ENCODE results near the gene CENATAC.
A peak's percentile ranks its signal among the peaks of the same experiment; 100 is the strongest.
"Not testable (repeated sequence)": the region's sequence is repeated elsewhere in the genome, so short reads cannot be mapped to it uniquely, and the experiment has no call there.

The CENATAC gene

DNA sequence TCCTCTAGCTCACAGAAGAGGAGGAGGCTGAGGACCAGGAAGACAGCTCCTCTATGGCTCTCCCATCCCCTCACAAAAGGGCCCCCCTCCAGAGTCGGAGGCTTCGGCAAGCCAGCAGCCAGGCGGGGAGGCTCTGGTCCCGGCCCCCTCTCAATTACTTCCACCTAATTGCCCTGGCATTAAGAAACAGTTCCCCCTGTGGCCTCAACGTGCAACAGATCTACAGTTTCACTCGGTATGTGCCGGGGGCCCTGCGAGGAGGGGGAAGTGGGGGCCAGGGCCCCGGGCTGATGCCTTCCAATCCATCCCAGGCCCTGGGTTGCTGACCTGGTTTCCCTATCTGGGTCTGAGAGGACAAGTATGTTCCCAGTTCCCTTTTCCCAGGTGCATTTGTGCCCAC is 18.5 kb upstream of the CENATAC start:
- TF ChIP-seq, protein P1, sequence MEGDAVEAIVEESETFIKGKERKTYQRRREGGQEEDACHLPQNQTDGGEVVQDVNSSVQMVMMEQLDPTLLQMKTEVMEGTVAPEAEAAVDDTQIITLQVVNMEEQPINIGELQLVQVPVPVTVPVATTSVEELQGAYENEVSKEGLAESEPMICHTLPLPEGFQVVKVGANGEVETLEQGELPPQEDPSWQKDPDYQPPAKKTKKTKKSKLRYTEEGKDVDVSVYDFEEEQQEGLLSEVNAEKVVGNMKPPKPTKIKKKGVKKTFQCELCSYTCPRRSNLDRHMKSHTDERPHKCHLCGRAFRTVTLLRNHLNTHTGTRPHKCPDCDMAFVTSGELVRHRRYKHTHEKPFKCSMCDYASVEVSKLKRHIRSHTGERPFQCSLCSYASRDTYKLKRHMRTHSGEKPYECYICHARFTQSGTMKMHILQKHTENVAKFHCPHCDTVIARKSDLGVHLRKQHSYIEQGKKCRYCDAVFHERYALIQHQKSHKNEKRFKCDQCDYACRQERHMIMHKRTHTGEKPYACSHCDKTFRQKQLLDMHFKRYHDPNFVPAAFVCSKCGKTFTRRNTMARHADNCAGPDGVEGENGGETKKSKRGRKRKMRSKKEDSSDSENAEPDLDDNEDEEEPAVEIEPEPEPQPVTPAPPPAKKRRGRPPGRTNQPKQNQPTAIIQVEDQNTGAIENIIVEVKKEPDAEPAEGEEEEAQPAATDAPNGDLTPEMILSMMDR (IDR thresholded peaks at IDR 0.05; ENCODE audit: low read length, missing control alignments), result no peak
- no peak overlapping the region for H3K4me3 ChIP-seq (replicated peaks; ENCODE audit: low read depth, low read length)
- DNase-seq (ENCODE audit: low read depth), result no peak

DNA sequence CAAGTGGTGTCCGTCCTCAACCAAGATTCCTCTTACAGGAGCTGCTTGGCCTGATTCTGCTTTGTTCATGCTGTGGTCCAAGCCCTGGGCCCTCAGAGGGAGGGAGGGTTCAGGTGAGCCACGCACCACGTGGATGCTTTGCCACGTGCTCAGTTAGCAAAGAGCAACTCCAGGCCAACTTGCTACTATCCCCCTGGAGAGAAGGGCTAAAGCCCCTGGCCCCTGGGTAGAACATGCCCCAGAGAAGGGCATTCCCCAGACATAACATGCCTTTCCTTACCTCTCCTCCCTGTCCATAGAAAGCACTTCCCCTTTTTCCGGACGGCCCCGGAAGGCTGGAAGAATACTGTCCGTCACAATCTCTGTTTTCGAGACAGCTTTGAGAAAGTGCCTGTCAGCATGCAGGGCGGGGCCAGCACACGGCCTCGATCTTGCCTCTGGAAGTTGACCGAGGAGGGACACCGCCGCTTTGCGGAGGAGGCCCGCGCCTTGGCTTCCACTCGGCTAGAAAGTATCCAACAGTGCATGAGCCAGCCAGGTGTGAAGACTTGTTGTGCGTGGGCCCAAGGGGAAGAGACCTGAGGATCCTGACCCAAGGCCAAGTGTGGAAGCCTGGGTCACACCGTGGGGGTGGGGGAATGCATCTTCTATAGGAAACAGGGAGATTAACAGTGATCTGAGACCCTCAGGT is 17.6 kb upstream of the CENATAC start:
- no peak overlapping the region for H3K4me3 ChIP-seq (replicated peaks; ENCODE audit: low read depth, low read length)
- peak; percentile 14 for DNase-seq (ENCODE audit: low read depth)
- TF ChIP-seq, protein P1 (IDR thresholded peaks at IDR 0.05; ENCODE audit: low read length, missing control alignments), result no peak

DNA sequence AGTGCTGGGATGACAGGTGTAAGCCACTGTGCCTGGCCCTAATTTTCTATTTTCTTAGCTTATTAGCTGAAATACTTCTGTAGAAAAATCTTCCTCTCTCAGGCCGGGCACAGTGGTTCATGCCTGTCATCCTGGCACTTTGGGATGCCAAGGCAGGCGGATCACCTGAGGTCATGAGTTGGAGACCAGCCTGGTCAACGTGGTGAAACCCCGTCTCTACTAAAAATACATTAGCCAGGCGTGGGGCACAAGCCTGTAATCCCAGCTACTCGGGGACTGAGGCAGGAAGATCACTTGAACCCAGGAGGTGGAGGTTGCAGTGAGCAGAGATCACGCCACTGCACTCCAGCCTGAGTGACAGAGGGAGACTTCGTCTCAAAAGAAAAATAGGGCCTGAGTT is 13.6 kb upstream of the CENATAC start:
- H3K4me3 ChIP-seq (replicated peaks; ENCODE audit: low read depth, low read length); DNase-seq (ENCODE audit: low read depth): not testable (repeated sequence)

DNA sequence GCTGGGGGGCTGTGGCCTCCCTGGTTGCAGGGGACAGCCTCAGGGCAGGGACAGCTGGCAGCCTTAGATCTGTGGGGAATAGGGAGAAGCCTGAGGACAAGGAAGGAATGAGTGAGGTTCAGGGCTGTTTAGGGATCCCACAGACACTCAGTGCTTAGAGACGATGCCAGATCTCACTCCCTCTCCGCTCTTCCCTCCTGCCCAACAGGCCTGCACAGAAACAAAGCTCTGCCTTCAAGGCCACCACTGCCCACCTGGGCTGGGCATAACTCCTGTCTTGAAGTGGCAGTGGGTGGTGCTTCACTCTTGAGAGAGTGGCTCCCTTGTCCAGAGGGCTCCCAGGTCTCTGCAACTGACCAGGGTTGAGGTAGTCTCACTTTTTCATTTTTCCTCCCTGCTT is 13.1 kb upstream of the CENATAC start:
- TF ChIP-seq, protein P1 (IDR thresholded peaks at IDR 0.05; ENCODE audit: low read length, missing control alignments), result no peak
- DNase-seq (ENCODE audit: low read depth), result no peak
- H3K4me3 ChIP-seq (replicated peaks; ENCODE audit: low read depth, low read length), result no peak overlapping the region

DNA sequence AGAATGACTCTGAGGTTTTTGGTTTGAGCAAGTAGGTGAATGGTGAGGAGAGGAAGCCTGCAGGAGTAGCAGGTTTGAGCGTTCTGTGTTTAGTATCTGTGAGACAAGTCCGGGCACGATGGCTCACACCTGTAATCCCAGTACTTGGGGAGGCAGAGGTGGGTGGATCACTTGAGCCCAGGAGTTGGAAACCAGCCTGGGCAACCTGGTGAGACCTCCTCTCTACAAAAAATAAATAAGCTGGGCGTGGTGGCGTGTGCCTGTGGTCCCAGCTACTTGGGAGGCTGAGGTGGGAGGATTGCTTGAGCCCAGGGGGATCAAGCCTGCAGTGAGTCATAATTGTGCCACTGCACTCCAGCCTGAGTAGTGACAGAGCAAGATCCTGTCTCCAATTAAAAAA is 9.7 kb upstream of the CENATAC start:
- no peak for DNase-seq (ENCODE audit: low read depth)
- TF ChIP-seq, protein P1 (IDR thresholded peaks at IDR 0.05; ENCODE audit: low read length, missing control alignments), result no peak
- no peak overlapping the region for H3K4me3 ChIP-seq (replicated peaks; ENCODE audit: low read depth, low read length)

DNA sequence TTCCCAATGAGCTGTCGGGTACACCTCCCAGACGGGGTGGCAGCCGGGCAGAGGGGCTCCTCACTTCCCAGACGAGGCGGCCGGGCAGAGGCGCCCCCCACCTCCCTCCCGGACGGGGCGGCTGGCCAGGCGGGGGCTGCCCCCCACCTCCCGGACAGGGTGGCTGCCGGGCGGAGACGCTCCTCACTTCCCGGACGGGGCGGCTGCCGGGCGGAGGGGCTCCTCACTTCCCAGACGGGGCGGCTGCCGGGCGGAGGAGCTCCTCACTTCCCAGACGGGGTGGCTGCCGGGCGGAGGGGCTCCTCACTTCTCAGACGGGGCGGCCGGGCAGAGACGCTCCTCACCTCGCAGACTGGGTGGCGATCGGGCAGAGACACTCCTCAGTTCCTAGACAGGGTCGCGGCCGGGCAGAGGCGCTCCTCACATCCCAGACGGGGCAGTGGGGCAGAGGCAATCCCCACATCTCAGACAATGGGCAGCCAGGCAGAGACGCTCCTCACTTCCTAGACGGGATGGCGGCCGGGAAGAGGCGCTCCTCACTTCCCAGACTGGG is 6.4 kb upstream of the CENATAC start:
- not testable (repeated sequence) for H3K4me3 ChIP-seq (replicated peaks; ENCODE audit: low read depth, low read length); DNase-seq (ENCODE audit: low read depth)

DNA sequence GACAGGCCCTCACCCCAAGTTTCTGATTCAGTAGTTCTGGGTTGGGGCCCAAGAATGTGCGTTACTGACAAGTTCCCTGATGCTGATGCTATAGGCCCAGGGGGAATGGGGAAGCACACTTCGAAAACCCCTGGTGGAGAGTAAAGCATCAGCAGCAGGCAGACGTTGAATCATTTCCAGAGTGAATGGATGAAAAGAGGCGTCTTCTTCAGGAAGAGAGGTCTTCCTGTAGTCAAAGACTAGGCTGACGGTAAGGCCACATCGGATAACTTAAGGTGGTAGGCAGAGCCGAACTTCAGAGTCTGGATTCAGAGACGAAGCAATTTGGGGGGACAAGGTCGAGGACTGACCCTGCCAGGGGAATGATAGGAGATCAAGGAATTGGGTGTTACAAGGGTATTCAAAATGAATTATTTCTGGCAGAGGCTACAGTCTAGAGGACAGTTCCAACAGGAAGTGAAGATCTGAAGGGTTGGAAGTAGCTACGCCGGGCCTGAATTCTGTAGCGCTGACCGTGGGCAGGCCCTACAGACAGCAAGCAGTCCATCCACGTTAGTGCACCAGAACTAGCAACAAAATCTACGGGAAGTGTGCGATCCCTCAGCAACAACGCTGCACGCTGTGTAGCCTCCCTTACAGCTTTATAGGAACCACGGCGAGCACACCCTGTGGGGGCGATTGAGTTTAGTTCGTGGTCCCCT is 862 bp upstream of the CENATAC start:
- H3K4me3 ChIP-seq (replicated peaks; ENCODE audit: low read depth, low read length), result peak overlapping the region; percentile 87
- DNase-seq (ENCODE audit: low read depth), result peak; percentile 41
- TF ChIP-seq, protein P1 (IDR thresholded peaks at IDR 0.05; ENCODE audit: low read length, missing control alignments), result peak; percentile 36

DNA sequence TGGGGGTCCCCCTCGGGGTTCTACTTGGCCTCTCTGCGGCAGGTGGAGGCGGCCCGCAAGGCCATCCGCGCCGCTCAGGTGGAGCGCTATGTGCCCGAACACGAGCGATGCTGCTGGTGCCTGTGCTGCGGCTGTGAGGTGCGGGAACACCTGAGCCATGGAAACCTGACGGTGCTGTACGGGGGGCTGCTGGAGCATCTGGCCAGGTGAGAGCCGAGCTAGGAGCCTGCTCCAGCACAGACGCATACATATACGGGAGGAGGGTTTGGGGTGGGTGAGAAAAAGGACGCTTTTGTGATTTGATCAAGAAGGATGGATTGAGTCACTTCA is 415 bp downstream of the CENATAC start:
- H3K4me3 ChIP-seq (replicated peaks; ENCODE audit: low read depth, low read length), result peak overlapping the region; percentile 87
- no peak for DNase-seq (ENCODE audit: low read depth)
- TF ChIP-seq, protein P1 (IDR thresholded peaks at IDR 0.05; ENCODE audit: low read length, missing control alignments), result no peak

Data from fibroblast of pulmonary artery (primary cell).